ENCODE results near the gene BPIFB2.

Gene BPIFB2

DNA sequence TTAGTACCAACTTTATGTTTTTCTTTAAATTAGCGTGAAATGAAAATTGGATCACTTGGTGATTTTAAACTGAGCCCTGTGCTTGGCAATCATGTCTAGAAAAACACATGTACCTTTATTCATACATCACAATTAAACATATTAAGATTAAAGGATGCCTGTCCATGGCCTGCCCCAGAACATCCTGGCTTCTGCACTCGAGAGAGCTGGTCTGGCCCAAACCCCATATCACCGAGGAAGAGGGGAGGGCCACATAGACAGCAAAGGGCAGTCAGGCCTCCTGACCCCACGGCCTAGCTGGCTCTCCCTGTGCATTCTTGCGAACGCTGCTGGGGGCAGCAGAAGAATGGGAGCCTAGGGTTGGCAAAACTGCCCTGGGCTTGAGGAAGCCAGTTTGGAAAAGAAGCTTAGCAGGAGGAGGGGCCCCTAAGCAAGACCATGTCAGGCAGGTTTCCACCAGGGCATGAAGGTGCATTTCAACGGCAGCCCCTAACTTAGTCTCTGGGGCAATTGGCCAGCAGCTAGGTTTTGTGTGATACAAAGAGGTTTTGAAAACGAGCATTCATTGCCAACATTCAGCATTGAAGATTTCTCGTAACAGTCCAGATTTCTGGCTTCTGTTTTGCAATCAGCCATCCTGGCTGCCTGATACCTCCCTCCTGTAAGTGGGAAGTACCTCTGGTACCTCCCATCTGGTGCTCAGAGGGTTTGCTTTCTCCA, 54.8 kb downstream of the BPIFB2 start:
- DNase-seq (ENCODE audit: extremely low spot score, insufficient read length, low read depth) (no peak), FAIRE-seq (no peak)

GRCh38 chr20:33062825-33063149, 55.3 kb downstream of the BPIFB2 start:
- DNase-seq (ENCODE audit: extremely low spot score, insufficient read length, low read depth) (no peak), FAIRE-seq (no peak)

DNA sequence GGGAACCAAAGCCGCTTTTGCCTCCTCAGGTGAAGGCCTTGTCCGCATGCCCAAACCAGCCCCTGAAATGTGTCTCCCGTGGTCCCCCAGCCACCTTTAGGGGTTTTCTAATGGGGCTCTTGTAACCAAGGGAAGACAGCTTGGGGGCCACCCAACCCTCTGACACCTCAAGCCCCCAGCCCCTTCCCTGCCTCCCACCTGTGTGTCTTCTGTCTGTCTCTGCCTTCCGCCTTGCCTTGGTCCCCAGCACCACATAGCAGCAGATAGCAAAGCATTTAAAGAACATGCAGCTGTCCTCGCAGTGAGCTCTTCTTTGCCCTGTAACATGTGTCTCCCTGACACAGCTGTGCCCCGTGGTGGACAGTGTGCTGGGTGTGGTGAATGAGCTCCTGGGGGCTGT, 55.8 kb downstream of the BPIFB2 start:
- FAIRE-seq = no peak
- DNase-seq (ENCODE audit: extremely low spot score, insufficient read length, low read depth) = no peak

- DNase-seq (ENCODE audit: extremely low spot score, insufficient read length, low read depth) (no peak), FAIRE-seq (no peak)
Measured at GRCh38 chr20:33064572-33065287, 57.2 kb downstream of the BPIFB2 start.

- DNase-seq (ENCODE audit: extremely low spot score, insufficient read length, low read depth) = no peak
- FAIRE-seq = no peak
Measured at GRCh38 chr20:33065785-33066184, 58.3 kb downstream of the BPIFB2 start.

GRCh38 chr20:33067806-33068205, 60.3 kb downstream of the BPIFB2 start:
- FAIRE-seq (no peak), DNase-seq (ENCODE audit: extremely low spot score, insufficient read length, low read depth) (no peak)

DNA sequence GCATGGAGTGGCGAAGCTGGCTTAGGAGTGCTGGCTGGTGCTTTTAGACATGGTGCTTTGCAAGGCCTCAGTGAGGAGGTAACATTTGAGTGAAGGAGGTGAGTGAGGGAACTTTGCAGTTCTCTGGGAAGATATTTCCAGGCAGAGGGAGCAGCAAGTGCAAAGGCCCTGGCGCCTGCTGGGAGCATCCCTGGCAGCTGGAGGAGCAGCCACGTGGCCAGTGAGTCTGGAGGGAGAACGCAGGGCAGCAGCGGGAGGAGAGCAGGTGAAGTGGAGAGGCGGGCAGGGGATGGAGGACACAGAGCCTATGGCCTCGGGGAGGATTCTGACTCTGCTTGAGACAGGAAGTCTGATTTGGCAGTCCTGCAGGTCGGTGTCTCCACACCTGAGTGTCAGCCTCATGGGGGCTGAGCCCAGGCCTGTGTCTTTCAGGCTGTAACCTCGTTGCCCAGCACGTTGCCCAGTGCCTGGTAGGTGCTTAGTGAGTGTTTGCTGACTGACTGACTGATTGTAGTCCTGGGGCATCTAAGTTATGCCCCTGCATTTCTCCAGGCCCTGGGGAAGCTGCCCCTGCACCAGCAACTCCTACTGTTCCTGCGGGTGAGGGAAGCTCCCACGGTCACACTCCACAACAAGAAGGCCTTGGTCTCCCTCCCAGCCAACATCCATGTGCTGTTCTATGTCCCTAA, 60.9 kb downstream of the BPIFB2 start:
- DNase-seq (ENCODE audit: extremely low spot score, insufficient read length, low read depth) (no peak), FAIRE-seq (no peak)

DNA sequence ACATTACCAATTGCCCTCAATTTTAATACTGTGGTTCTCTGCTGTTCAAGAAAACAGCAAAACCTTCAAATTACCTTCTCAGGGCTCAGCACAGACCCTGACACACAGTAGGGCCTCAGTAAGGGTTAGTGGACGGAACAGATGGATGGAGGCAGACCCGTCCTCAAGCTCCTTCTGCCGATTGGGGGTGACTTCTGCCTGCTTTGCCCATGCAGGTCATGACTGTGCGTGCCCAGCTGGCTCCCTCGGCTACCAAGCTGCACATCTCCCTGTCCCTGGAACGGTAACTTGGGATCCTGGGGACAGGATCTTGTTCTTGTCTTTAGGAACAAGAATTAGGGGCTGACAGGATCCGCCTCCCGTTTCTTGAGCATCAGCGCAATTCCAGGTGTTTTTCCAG, 62.2 kb downstream of the BPIFB2 start:
- no peak for DNase-seq (ENCODE audit: extremely low spot score, insufficient read length, low read depth)
- no peak for FAIRE-seq

DNA sequence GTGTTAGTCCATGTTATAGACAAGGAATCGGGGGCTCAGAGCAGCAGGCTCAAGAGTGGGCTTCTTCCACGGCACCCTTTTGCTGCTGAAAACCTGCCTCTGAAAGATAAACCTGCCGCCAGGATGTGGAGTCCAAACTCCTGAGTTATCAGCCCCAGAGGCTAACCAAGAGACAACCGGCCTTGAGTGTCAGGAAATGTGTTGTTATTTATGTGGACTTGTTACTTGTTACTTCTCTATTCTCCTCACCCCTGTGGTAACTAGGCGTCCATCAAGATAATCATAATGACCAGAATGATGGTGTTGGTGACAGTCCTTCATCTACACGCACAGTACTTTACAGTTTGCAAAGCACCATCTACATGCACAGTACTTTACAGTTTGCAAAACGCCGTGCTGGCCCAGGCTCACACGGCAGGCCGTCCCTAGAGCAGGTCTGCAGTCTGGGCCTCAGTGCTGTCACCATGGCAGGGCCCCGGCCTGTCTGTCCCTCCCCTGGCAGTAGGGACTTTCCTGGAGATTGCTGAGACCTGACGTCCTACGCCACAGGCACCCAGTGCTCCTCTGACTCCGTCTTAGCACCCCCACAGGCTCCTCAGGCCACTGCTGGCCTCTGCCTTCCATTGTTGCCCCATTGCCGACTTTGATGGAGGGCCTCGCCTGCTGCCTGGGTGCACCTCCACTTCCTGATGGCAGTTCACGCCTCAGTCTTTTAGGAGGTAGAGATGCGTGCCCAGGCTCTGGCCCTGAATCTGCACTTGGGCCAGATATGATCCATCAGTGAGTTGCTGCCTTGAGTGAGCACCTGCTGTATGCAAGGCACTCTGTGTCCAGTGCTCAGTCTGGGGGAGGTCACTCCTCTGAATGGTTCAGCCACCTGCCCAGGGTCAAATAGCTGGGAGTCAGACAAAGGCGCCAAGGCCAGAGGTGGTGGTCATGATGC, 62.9 kb downstream of the BPIFB2 start:
- no peak for FAIRE-seq
- no peak for DNase-seq (ENCODE audit: extremely low spot score, insufficient read length, low read depth)

- no peak for FAIRE-seq
- DNase-seq (ENCODE audit: extremely low spot score, insufficient read length, low read depth) = no peak
Measured at GRCh38 chr20:33071198-33071597, 63.7 kb downstream of the BPIFB2 start.

DNA sequence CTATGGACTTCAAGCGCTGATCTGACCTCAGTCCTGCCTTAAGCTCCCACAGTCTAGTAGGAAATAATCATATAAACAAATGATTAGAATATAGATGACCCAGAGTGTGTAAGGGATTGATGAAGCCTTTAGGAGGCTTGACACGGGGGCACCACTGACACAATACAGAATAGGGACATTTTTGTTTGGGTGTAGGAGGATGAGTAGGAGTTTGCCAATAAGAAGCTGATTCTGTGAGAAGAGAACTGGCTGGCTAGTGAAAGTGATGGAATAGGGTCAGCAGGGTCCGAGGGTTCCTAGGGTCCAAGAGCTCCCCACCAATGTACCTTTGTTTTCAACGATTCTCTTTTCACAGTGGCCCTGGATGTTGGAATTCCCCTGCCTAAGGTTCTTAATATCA, 64.9 kb downstream of the BPIFB2 start:
- FAIRE-seq (no peak), DNase-seq (ENCODE audit: extremely low spot score, insufficient read length, low read depth) (no peak)

DNA sequence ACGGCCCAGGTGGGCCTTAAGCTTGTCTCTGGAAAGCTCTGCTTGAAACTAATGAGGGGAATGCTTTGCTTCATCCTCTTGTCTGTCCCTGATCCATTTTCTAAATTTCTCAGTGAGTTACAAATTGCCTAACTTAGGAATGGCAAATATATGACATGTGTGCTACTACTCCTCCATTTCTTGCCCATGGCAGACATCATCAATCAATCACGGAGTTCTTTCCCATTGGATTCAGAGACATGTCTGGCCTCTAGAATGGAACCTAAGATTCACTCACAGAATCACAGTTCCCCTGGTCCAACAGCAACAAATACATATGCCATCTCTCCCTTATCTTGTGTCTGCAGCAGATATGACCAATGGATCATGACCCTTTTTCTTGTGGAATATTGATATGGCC, 65.3 kb downstream of the BPIFB2 start:
- FAIRE-seq = no peak
- no peak for DNase-seq (ENCODE audit: extremely low spot score, insufficient read length, low read depth)
